ENCODE results near the gene FLOT1.
"Not testable (repeated sequence)": the region's sequence is repeated elsewhere in the genome, so short reads cannot be mapped to it uniquely, and the experiment has no call there.

The FLOT1 gene

GRCh38 chr6:30721198-30722024 is 21.1 kb downstream of the FLOT1 start:
- peak; percentile 97 for DNase-seq

GRCh38 chr6:30720738-30721197 is 21.7 kb downstream of the FLOT1 start:
- peak; percentile 75 for DNase-seq

- DNase-seq, result peak; percentile 97
Measured at GRCh38 chr6:30719791-30720737, 22.4 kb downstream of the FLOT1 start, which contains the start of gene TUBB. TUBB (plus strand) TSS chr6:30720352; CDS start chr6:30720507, 155 bp downstream.

- no peak for DNase-seq
Measured at GRCh38 chr6:30719356-30719755, 23.1 kb downstream of the FLOT1 start.

- not testable (repeated sequence) for DNase-seq
Measured at GRCh38 chr6:30717845-30718720, 24.4 kb downstream of the FLOT1 start.

GRCh38 chr6:30717129-30717844 is 25.2 kb downstream of the FLOT1 start, which contains the start of gene MDC1:
MDC1 (minus strand) TSS chr6:30717281; CDS start chr6:30715175, 2,106 bp downstream.
- DNase-seq, result peak; percentile 100

GRCh38 chr6:30716879-30717128 is 25.7 kb downstream of the FLOT1 start:
- no peak for DNase-seq

GRCh38 chr6:30714263-30714662 is 28.2 kb downstream of the FLOT1 start:
- DNase-seq, result no peak

GRCh38 chr6:30712441-30712945 is 30.0 kb downstream of the FLOT1 start:
- no peak for DNase-seq

GRCh38 chr6:30711758-30712380 is 30.6 kb downstream of the FLOT1 start:
- no peak for DNase-seq

GRCh38 chr6:30709101-30709868 is 33.2 kb downstream of the FLOT1 start:
- no peak for DNase-seq

GRCh38 chr6:30707281-30707850 is 35.1 kb downstream of the FLOT1 start:
- DNase-seq, result no peak

GRCh38 chr6:30705620-30706019 is 36.9 kb downstream of the FLOT1 start:
- DNase-seq, result no peak

GRCh38 chr6:30703821-30704220 is 38.7 kb downstream of the FLOT1 start:
- no peak for DNase-seq

- no peak for DNase-seq
Measured at GRCh38 chr6:30703011-30703410, 39.5 kb downstream of the FLOT1 start.

GRCh38 chr6:30700340-30700739 is 42.1 kb downstream of the FLOT1 start:
- DNase-seq, result no peak

GRCh38 chr6:30696432-30696831 is 46.1 kb downstream of the FLOT1 start:
- DNase-seq, result no peak

- DNase-seq, result no peak
Measured at GRCh38 chr6:30691208-30691847, 51.2 kb downstream of the FLOT1 start.

GRCh38 chr6:30690403-30691207 is 51.9 kb downstream of the FLOT1 start, which contains the start of gene NRM:
NRM (minus strand) TSS chr6:30690984; CDS start chr6:30690974, 10 bp downstream.
- DNase-seq, result peak; percentile 87

All from stimulated activated CD4-positive, alpha-beta T cell treated with anti-CD3 and anti-CD28 coated beads, Interleukin-15, amount 100 ng/mL, for 24 hours (primary cell).